Right cardiac atrium (tissue), 5 donors: Measurements from ENCODE around the gene REM1. TPM values are rescaled to one million over a fixed set of nuclear protein-coding genes. Genes with fewer than 3 reads are reported as not detected.
"Not testable (repeated sequence)": the region's sequence is repeated elsewhere in the genome, so short reads cannot be mapped to it uniquely, and the experiment has no call there.

Source experiments
- ATAC-seq, 2 donors: fragments of 200-7000 bp; cut with Tn5 transposase; one replicate each; pipeline versions ENCODE4 v1.8.0 to v1.9.1; 2020; ENCODE audit warnings: moderate library complexity in 2 of 2, mild to moderate bottlenecking in 1 of 2
- DNase-seq, 3 donors: peaks; one replicate each; pipeline ENCODE4 v3.0.0-alpha.2; 2020
- H3K27ac ChIP-seq: one replicate; pipeline ENCODE4 v1.5.1; 2013; ENCODE audit warnings: mild to moderate bottlenecking, low read length, control low read depth, moderate library complexity
- H3K27me3 ChIP-seq: one replicate; pipeline ENCODE4 v1.6.1; 2013; ENCODE audit not compliant: control insufficient read depth, insufficient read depth
- H3K4me1 ChIP-seq: one replicate; pipeline ENCODE4 v1.6.1; 2013; ENCODE audit warnings: low read length; ENCODE audit not compliant: control insufficient read depth, insufficient read depth
- H3K4me3 ChIP-seq: one replicate; pipeline ENCODE4 v1.5.1; 2013; ENCODE audit warnings: low read length, control low read depth
- H3K9me3 ChIP-seq: one replicate; pipeline ENCODE4 v1.6.1; 2013; ENCODE audit warnings: low read length; ENCODE audit not compliant: control insufficient read depth
- WGBS: extraction: QIAGEN DNeasy Blood & Tissue Kit; methylation state at CpG from one replicate; pipeline ENCODE4 v1.1.7; 2013; 5-methylcytosine and 5-hydroxymethylcytosine counted together
- intact Hi-C, 4 donors: fragments of 100-400 bp; cut with DNase I; formaldehyde crosslinking; loops; one replicate each; pipeline versions ENCODE4 v1.11.0 to v1.14.0; 2022 to 2023
- long read RNA-seq, 4 donors: library from polyadenylated mRNA; unstranded; transcript quantifications; one replicate each; pipeline ENCODE4 v2.0.0, GENCODE V29; 2020 to 2021
- polyA plus RNA-seq: library from polyadenylated mRNA; stranded (reverse); fragments of 200-250 nt; gene quantifications from one replicate; pipeline ENCODE4 v1.2.3, GENCODE V29; 2013
- total RNA-seq, 4 donors: library from RNA; stranded (reverse); fragmentation: NEBNext Ultra II Directional; extraction: Animal tissue kit (Norgen Biotek cat#: 25700); gene quantifications; one replicate each; pipeline ENCODE4 v1.2.1, GENCODE V29; 2021
- donor health status: healthy with polysubstance abuse.
- donor health status: DM: no; HTN: yes; CAD: no.
- donor health status: DM: no; HTN: no; CAD: no.
- donor health status: DM: no; HTN: yes; CAD: no; lungs with severe emphysema.
- donor health status: DM: yes; HTN: yes; CAD: no.

REM1 gene
- 1 to 10 TPM; 1.6 to 2.9 (median 2.5) TPM for total RNA-seq
- polyA plus RNA-seq, result 2.9 TPM
- long read RNA-seq, donor 1, transcript REM1-201 (5 exons, 1,665 nt), result major isoform, 6 of 9 reads
- long read RNA-seq, donor 1, partial matches to known transcripts, result 2 of 9 reads
- long read RNA-seq, donor 1, other reads (novel, unspliced or antisense), result 1 of 9 reads
- long read RNA-seq, donor 2, result 0 reads
- long read RNA-seq, donor 3, transcript REM1-201 (5 exons, 1,665 nt), result major isoform, 7 of 16 reads
- long read RNA-seq, donor 3, partial matches to known transcripts, result 1 of 16 reads
- long read RNA-seq, donor 3, other reads (novel, unspliced or antisense), result 8 of 16 reads
- long read RNA-seq, donor 4, partial matches to known transcripts, result 0 of 2 reads
- long read RNA-seq, donor 4, other reads (novel, unspliced or antisense), result 0 of 2 reads

- WGBS, result 4% methylated on average over 33 of the region's 33 CpGs
- intact Hi-C loops, result no loop called here
- Histone ChIP-seq H3K4me1 (peaks cover 3% of the 10 kb centered on the region), H3K27ac (peak within 1 kb of the TSS; percentile 9), H3K27me3 (no peaks in the 10 kb centered on the region), H3K9me3 (no peaks in the 10 kb centered on the region), H3K4me3 (peak within 1 kb of the TSS; percentile 46)
- peak; percentile 71 to 92 (median 89) for DNase-seq
- peak; percentile 94 to 95 for ATAC-seq
Observed at GRCh38 chr20:31474758-31475427, at the start of gene REM1, which contains the start of gene DEFB124. Gene REM1, plus strand, starts transcription at chr20:31475288. Its CDS starts 1,158 bp downstream, at chr20:31476446. Gene DEFB124, minus strand, starts transcription at chr20:31475127. Its CDS starts 2,114 bp downstream, at chr20:31473013.

- Histone ChIP-seq H3K4me1 (no peaks in the 10 kb centered on the region), H3K27ac (no peak overlapping the region), H3K4me3 (no peak overlapping the region), H3K27me3 (no peaks in the 10 kb centered on the region), H3K9me3 (no peaks in the 10 kb centered on the region)
- intact Hi-C loops, result no loop called here
- ATAC-seq (no peak), DNase-seq (no peak)
Observed at GRCh38 chr20:31425797-31426196, 49.3 kb upstream of the REM1 start.

GRCh38 chr20:31426891-31427551 is 48.1 kb upstream of the REM1 start:
- WGBS, result 93% methylated on average over 41 of the region's 48 CpGs
- H3K4me3 ChIP-seq, ATAC-seq, H3K27ac ChIP-seq, H3K9me3 ChIP-seq, intact Hi-C loops, H3K4me1 ChIP-seq, H3K27me3 ChIP-seq: not testable (repeated sequence)
- DNase-seq, result peak in 1 of 3 donors; percentile 55

GRCh38 chr20:31427576-31427975 is 47.5 kb upstream of the REM1 start:
- 94% methylated on average over 29 of the region's 31 CpGs for WGBS
- intact Hi-C loops, result not testable (repeated sequence)

GRCh38 chr20:31430568-31431115 is 44.4 kb upstream of the REM1 start:
- intact Hi-C loops, result no loop called here
- DNase-seq (no peak), ATAC-seq (no peak)
- no peaks in the 10 kb centered on the region for H3K27me3 ChIP-seq
- WGBS, result 66% methylated on average over 4 of the region's 4 CpGs
- H3K9me3 ChIP-seq, result no peaks in the 10 kb centered on the region
- H3K27ac ChIP-seq, result no peak overlapping the region
- H3K4me3 ChIP-seq, result no peak overlapping the region
- no peaks in the 10 kb centered on the region for H3K4me1 ChIP-seq

More at GRCh38 chr20:31427576-31427975, 47.5 kb upstream of the REM1 start:
- DNase-seq, result peak in 1 of 3 donors; percentile 46
- not testable (repeated sequence) for H3K9me3 ChIP-seq, H3K27me3 ChIP-seq, ATAC-seq, H3K27ac ChIP-seq, H3K4me1 ChIP-seq, H3K4me3 ChIP-seq

GRCh38 chr20:31440012-31440659 is 35.0 kb upstream of the REM1 start, which contains the start of gene DEFB123:
Gene DEFB123, plus strand, starts transcription at chr20:31440632. Its CDS starts 67 bp downstream, at chr20:31440699.
- WGBS, result 76% methylated on average over 16 of the region's 16 CpGs
- H3K27ac ChIP-seq, result no peak within 1 kb of the TSS
- H3K4me3 ChIP-seq, result no peak within 1 kb of the TSS
- DNase-seq, result peak in 1 of 3 donors; percentile 19
- intact Hi-C loops, result loop anchor here in 1 of 4 donors (10.0 kb wide), 1 partner anchor 65 kb away; no protein-coding TSS in a partner anchor
- no peaks in the 10 kb centered on the region for H3K27me3 ChIP-seq
- no peaks in the 10 kb centered on the region for H3K4me1 ChIP-seq
- no peak for ATAC-seq
- H3K9me3 ChIP-seq, result peaks cover 2% of the 10 kb centered on the region

GRCh38 chr20:31446084-31446819 is 28.8 kb upstream of the REM1 start:
- DNase-seq, result no peak
- Histone ChIP-seq H3K4me3 (no peak overlapping the region), H3K9me3 (peaks cover 2% of the 10 kb centered on the region), H3K4me1 (no peaks in the 10 kb centered on the region), H3K27ac (no peak overlapping the region), H3K27me3 (no peaks in the 10 kb centered on the region)
- ATAC-seq, result peak in 1 of 2 donors; percentile 43
- intact Hi-C loops, result loop anchor here in 1 of 4 donors (10.0 kb wide), 1 partner anchor 59 kb away; no protein-coding TSS in a partner anchor
- WGBS, result 65% methylated on average over 12 of the region's 12 CpGs

- 67% methylated on average over 8 of the region's 8 CpGs for WGBS
- intact Hi-C loops, result loop anchor here in 1 of 4 donors (10.0 kb wide), 1 partner anchor 55 kb away; no protein-coding TSS in a partner anchor
- ATAC-seq, result no peak
Observed at GRCh38 chr20:31449511-31450414, 25.3 kb upstream of the REM1 start.

GRCh38 chr20:31452575-31452974 is 22.5 kb upstream of the REM1 start:
- no peak for ATAC-seq
- WGBS, result 80% methylated on average over 2 of the region's 2 CpGs
- H3K4me1 ChIP-seq, result no peaks in the 10 kb centered on the region
- no peak overlapping the region for H3K4me3 ChIP-seq
- intact Hi-C loops, result no loop called here
- no peak overlapping the region for H3K27ac ChIP-seq
- no peaks in the 10 kb centered on the region for H3K27me3 ChIP-seq
- no peak for DNase-seq
- H3K9me3 ChIP-seq, result no peaks in the 10 kb centered on the region

More at GRCh38 chr20:31449511-31450414, 25.3 kb upstream of the REM1 start:
- Histone ChIP-seq H3K27me3 (no peaks in the 10 kb centered on the region), H3K4me1 (no peaks in the 10 kb centered on the region), H3K9me3 (no peaks in the 10 kb centered on the region), H3K27ac (no peak overlapping the region), H3K4me3 (no peak overlapping the region)
- DNase-seq, result no peak
